ENCODE measurements around the gene MAPK10. TPM values are rescaled to one million over a fixed set of nuclear protein-coding genes. Genes with fewer than 3 reads are reported as not detected.

Gene MAPK10
- total and polyA plus RNA-seq, 2 experiments from 2014 or later: 5.9 to 14.8 TPM

GRCh38 chr4:86283371-86283770 is 76.5 kb downstream of the MAPK10 start:
- no peaks in the 10 kb centered on the region for H3K27me3 ChIP-seq
- H3K9me2 ChIP-seq (replicated peaks; ENCODE audit: insufficient read depth): no peaks in the 10 kb centered on the region
- no peaks in the 10 kb centered on the region for H4K20me1 ChIP-seq (ENCODE audit: insufficient read depth, poor library complexity, severe bottlenecking)
- H3K36me3 ChIP-seq (replicated peaks; ENCODE audit: insufficient read depth, low read depth): no peaks in the 10 kb centered on the region
- no peak overlapping the region for H3K4me2 ChIP-seq
- no peaks in the 10 kb centered on the region for H3K79me2 ChIP-seq
- WGBS (ENCODE audit: low lambda C conversion rate, missing lambda C conversion rate): 38% methylated on average over 3 of the region's 3 CpGs
- H3K27ac ChIP-seq: no peak overlapping the region
- no peaks in the 10 kb centered on the region for H3K9me3 ChIP-seq (ENCODE audit: low read depth)
- H2AFZ ChIP-seq: no peak overlapping the region
- no peak overlapping the region for H3K4me3 ChIP-seq
- DNase-seq (ENCODE audit: low spot score): no peak
- H3K4me1 ChIP-seq (ENCODE audit: insufficient read depth): no peaks in the 10 kb centered on the region
- TF ChIP-seq CTCF (IDR thresholded peaks at IDR 0.05; ENCODE audit: poor library complexity): no peak
- TF ChIP-seq EZH2 (IDR thresholded peaks at IDR 0.05; ENCODE audit: borderline replicate concordance): no peak
- no peak for TF ChIP-seq EZH2phosphoT487 (IDR thresholded peaks at IDR 0.05; ENCODE audit: low read depth, severe bottlenecking, unreplicated experiment)

GRCh38 chr4:86280246-86280645 is 79.6 kb downstream of the MAPK10 start:
- H4K20me1 ChIP-seq (ENCODE audit: insufficient read depth, poor library complexity, severe bottlenecking): no peaks in the 10 kb centered on the region
- H3K36me3 ChIP-seq (replicated peaks; ENCODE audit: insufficient read depth, low read depth): no peaks in the 10 kb centered on the region
- no peaks in the 10 kb centered on the region for H3K4me1 ChIP-seq (ENCODE audit: insufficient read depth)
- TF ChIP-seq EZH2phosphoT487 (IDR thresholded peaks at IDR 0.05; ENCODE audit: low read depth, severe bottlenecking, unreplicated experiment) (no peak), EZH2 (IDR thresholded peaks at IDR 0.05; ENCODE audit: borderline replicate concordance) (no peak), CTCF (IDR thresholded peaks at IDR 0.05; ENCODE audit: poor library complexity) (no peak)
- no peak for DNase-seq (ENCODE audit: low spot score)
- 94% methylated on average over 2 of the region's 2 CpGs for WGBS (ENCODE audit: low lambda C conversion rate, missing lambda C conversion rate)
- no peak overlapping the region for H2AFZ ChIP-seq
- H3K27ac ChIP-seq: no peak overlapping the region
- no peaks in the 10 kb centered on the region for H3K9me3 ChIP-seq (ENCODE audit: low read depth)
- no peak overlapping the region for H3K4me3 ChIP-seq
- H3K79me2 ChIP-seq: no peaks in the 10 kb centered on the region
- no peaks in the 10 kb centered on the region for H3K9me2 ChIP-seq (replicated peaks; ENCODE audit: insufficient read depth)
- H3K27me3 ChIP-seq: no peaks in the 10 kb centered on the region
- no peak overlapping the region for H3K4me2 ChIP-seq

GRCh38 chr4:86279293-86279960 is 80.4 kb downstream of the MAPK10 start:
- 79% methylated on average over 5 of the region's 5 CpGs for WGBS (ENCODE audit: low lambda C conversion rate, missing lambda C conversion rate)
- TF ChIP-seq EZH2 (IDR thresholded peaks at IDR 0.05; ENCODE audit: borderline replicate concordance) (no peak), CTCF (IDR thresholded peaks at IDR 0.05; ENCODE audit: poor library complexity) (no peak), EZH2phosphoT487 (IDR thresholded peaks at IDR 0.05; ENCODE audit: low read depth, severe bottlenecking, unreplicated experiment) (no peak)

More at GRCh38 chr4:86279293-86279960, 80.4 kb downstream of the MAPK10 start:
- no peaks in the 10 kb centered on the region for H3K79me2 ChIP-seq
- no peaks in the 10 kb centered on the region for H3K9me2 ChIP-seq (replicated peaks; ENCODE audit: insufficient read depth)
- no peak overlapping the region for H3K4me2 ChIP-seq
- no peaks in the 10 kb centered on the region for H4K20me1 ChIP-seq (ENCODE audit: insufficient read depth, poor library complexity, severe bottlenecking)
- H2AFZ ChIP-seq: no peak overlapping the region
- H3K9me3 ChIP-seq (ENCODE audit: low read depth): no peaks in the 10 kb centered on the region
- no peaks in the 10 kb centered on the region for H3K4me1 ChIP-seq (ENCODE audit: insufficient read depth)
- no peaks in the 10 kb centered on the region for H3K27me3 ChIP-seq
- H3K36me3 ChIP-seq (replicated peaks; ENCODE audit: insufficient read depth, low read depth): no peaks in the 10 kb centered on the region
- DNase-seq (ENCODE audit: low spot score): no peak
- no peak overlapping the region for H3K27ac ChIP-seq
- no peak overlapping the region for H3K4me3 ChIP-seq

Data from hepatocyte (in vitro differentiated cells).